Stimulated activated CD8-positive, alpha-beta memory T cell treated with anti-CD3 and anti-CD28 coated beads, Interleukin-4, amount 100 ng/mL, for 1 hour (primary cell): ENCODE data around the gene LCLAT1.
"Not testable (repeated sequence)": the region's sequence is repeated elsewhere in the genome, so short reads cannot be mapped to it uniquely, and the experiment has no call there.

Source experiments
- DNase-seq, 2 donors: peaks; one replicate each; pipeline ENCODE4 v3.0.0-alpha.2; 2020; ENCODE audit warnings: low read depth in 2 of 2, low spot score in 1 of 2

The LCLAT1 gene

DNA sequence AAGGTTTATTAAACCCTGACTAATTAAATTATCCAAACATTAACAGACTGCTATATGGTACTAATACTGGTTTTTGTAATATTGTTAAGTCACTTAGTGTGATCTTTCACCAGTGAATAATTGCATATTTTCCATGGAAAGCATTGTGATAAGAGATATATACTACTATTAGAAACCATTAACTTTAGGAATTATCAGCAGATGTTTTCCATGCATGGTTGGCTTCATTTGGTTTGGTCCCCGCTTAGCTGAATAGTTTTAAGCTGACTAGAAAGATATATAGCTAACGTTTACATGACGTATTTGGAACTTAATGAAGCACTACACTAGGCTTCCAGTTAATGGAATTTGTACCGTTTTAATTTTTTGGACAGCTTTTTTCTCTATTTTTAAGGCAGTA lies 37.9 kb downstream of the LCLAT1 start:
- DNase-seq = no peak

DNA sequence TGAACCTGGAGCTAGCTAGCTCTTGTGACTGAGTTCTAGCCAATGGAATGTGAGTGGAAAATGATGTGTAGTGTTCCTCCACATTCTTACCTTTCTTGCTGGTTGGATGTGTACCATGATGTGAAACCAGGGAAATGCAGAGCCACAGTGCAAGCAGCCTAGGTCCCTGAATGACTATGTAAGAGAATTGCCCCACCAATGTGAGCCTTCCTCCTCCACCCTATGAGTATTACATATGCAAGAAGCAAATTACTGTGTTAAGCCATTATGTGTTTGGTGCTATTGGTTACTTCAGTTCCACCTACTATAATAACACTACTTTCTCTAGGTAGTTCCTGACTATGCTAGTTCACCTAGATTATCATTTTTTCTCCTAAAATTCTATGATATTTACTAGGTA lies 39.6 kb downstream of the LCLAT1 start:
- no peak for DNase-seq

- DNase-seq = no peak
Observed at GRCh38 chr2:30487603-30488002, 40.6 kb downstream of the LCLAT1 start.

DNA sequence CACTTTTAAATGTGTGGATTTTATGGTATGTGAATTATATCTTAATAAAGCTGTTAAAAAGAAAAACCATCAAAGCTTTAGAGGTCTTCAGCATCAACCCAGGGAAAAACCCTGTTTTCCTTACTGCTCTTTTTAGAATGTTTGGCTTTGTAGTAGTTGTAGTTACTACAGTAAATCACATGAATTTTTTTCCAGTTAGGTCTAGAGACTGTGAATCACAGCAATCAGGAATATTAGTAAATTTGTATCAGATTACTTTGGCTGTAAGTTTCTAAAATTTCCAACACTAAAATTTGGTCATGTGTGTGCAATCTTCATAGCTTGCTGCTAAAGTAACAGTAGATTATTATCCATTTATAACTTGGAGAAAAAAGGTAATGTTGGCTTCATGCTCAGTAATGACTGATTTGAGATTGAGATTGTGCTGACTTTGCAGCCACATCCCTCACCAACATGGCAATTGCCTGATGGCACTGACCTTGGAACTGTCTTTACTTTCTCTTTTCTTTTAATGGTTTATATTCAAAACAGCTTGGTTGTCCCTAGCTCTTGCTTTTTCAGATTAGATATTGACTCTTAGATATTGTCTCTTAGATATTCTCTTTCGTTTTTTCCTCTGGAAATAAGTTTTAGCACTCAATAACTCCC lies 41.1 kb downstream of the LCLAT1 start:
- DNase-seq = no peak

- no peak for DNase-seq
Observed at GRCh38 chr2:30491225-30491624, 44.2 kb downstream of the LCLAT1 start.

GRCh38 chr2:30492185-30492584 lies 45.1 kb downstream of the LCLAT1 start:
- DNase-seq = no peak

- no peak for DNase-seq
Observed at GRCh38 chr2:30492619-30493018, 45.6 kb downstream of the LCLAT1 start.

GRCh38 chr2:30493440-30493839 lies 46.4 kb downstream of the LCLAT1 start:
- no peak for DNase-seq

DNA sequence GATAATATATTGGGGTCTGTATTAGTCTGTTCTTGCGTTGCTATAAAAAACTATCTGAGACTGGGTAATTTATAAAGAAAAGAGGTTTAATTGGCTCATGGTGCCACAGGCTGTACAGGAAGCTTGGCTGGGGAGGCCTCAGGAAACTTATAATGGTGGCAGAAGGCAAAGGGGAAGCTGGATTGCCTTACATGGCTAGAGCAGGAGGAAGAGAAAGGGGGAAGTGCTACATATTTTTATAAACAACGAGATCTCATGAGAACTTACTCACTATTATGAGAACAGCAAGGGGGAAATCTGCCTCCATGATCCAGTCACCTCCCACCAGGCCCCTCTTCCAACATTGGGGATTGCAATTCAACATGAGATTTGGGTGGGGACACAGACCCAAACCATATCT lies 48.9 kb downstream of the LCLAT1 start:
- DNase-seq = not testable (repeated sequence)

DNA sequence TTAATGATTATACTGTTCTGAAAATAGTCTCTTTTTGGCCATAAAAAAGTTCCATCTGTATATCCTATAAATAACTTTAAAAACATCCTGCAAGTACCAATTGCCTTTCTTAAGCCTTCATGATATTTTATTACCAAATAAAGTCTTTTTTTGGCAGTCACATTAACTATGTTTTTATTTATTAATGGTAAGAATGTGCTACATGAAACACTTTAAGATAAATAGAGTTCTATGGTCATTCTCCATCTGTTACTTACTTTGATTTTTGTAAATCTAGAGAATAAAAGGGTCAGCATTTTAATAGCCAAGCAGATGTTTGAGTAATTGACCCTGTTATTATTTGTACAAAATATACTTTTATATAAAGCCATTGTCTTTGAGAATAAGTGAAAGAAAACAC lies 52.6 kb downstream of the LCLAT1 start:
- DNase-seq = no peak

DNA sequence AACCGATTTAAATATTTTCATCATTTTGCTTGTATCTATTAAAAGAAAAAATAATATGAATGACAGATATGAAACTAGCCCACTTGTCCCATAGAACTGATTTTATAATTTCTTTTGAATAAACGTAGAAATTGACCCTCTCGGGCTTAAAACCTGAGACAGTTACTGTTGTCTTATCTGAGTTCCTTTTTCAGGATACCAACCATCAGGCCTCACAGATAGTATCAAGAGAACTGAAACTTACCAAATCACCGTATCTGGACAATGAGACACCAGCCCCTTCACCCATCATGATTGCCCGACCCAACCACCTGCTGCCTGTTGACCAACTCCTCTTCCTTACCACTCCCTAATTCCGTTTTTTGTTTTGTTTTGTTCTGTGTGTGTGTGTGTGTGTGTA lies 53.7 kb downstream of the LCLAT1 start:
- no peak for DNase-seq

GRCh38 chr2:30502310-30502709 lies 55.3 kb downstream of the LCLAT1 start:
- no peak for DNase-seq

DNA sequence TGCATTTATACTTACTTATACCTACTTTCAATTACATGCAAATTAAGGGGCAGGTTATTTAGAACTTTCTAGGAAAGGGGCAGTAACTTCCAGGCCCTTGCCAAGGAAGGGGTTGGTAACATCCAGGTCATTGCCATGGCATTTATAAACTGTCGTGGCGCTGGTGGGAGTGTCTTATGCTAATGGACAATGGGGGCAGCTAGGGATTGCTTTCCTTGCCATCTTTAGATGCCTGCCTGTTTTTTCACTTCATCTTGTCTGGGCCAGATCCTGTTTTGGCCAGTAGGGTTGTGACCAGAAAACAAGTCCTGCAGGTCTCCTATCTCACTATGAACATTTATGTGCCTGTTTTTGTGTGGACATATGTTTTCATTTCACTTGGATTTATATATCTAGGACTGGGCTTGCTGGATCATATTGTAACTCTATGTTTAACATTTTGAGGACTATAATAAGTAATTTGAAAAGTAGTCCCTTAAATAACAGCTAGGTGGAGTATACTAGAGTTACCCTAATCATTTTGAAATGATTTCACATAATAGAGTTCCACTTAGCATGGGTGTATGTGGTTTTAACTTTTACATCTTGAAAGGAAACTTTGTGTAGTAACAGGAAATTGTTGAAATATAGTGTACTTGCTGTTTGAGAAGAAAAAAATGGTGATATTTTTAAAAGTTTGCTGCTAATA lies 56.1 kb downstream of the LCLAT1 start:
- no peak for DNase-seq

DNA sequence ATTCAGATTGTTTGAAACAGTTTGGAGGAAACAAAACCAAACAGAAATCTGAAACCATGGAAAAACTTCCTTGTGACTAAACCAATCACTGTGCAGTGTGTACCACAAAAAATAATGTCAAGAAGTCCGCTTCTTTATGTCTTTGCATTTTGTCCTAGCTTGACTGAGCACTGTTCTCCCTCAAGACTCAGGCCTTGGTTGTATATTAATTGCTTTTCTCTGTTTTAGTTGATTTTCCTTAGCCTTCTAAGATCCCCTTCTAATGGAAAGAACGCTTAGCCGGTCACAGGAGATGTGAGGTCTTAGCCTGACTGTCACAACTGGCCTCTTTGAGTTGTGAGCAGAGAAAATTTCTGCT lies 56.6 kb downstream of the LCLAT1 start:
- DNase-seq = no peak

GRCh38 chr2:30504731-30505130 lies 57.7 kb downstream of the LCLAT1 start:
- DNase-seq = no peak

DNA sequence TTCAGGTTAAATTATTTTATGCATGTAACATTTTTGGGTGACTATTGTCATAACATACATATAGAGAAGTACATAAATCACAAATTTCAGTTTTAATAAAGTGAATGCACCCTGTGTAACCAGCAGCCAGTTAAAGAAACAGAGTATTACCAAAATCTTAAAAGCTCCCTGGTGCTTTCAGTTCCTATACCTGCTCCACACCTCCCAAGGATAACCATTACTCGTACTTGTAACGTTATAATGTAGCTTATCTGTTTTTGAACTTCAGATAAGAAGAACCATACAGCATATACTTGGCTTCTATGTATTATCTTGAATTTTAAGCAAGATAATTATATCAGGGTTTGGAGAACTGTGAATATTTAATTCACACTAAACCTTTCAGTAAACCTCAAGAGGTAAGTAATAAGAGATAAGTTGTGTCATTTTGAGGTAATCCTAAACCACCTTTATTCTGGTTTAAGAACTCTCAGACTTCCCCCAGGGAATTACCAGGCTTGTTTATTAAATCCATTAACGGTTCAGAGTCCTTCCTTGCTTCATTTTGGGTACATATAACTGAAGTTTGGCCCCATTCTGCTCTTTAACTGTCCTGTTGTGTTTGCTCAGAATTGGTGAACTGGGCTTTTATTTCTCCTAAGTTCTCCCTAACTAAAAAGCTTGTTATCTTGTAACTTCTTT lies 58.6 kb downstream of the LCLAT1 start:
- DNase-seq = no peak

GRCh38 chr2:30507460-30507859 lies 60.4 kb downstream of the LCLAT1 start:
- not testable (repeated sequence) for DNase-seq

GRCh38 chr2:30509716-30510115 lies 62.7 kb downstream of the LCLAT1 start:
- no peak for DNase-seq

- DNase-seq = no peak
Observed at GRCh38 chr2:30510409-30510808, 63.4 kb downstream of the LCLAT1 start.

DNA sequence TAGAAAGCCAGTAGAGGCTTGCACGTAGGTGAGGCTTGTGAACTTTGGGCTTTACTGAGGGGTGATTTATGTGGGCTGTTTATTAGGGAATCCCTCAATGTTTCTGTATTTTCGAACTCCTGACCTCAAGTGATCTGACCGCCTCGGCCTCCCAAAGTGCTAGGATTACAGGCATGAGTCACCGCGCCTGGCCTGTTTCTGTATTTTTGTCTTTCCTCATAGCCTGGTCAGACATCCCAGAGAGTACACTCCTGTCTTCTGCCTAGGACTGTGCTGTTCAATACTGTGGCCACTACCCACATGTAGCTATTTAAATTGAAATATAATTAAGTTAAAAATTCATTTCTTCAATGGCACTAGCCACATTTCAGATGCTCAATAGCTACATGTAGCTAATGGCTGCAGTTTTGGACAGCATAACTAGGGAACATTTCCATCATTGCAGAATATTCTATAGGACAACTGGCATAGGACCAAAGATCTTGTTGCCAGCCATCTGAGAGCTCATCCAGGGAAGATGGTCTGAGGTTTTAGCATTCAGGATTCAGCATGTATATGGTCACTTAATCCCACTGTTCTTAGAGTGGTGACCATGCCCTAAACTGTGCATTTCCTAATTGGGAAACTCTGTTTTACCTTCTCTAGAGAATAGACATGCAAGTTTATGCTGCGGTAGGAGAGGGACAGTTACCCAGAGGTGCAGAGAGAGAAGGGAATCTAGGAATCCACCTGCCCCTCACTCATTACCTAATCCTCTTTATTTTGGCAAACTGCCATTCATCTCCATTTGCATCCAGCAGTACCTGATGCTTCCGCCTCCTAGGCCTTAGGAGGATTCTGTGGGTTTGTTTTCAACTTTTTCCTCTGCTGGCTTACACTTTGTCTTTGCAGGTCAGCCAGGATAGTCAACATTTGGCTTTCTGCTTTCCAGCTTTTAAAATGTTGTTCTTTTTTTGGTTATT lies 64.4 kb downstream of the LCLAT1 start:
- DNase-seq = no peak

GRCh38 chr2:30512243-30512886 lies 65.3 kb downstream of the LCLAT1 start:
- DNase-seq = no peak
